Right atrium auricular region (tissue), 2 donors: ENCODE results near the gene DHRS3. TPM values are rescaled to one million over a fixed set of nuclear protein-coding genes. Genes with fewer than 3 reads are reported as not detected.

Experiments
- DNase-seq: peaks from one replicate; pipeline ENCODE4 v3.0.0-alpha.2; 2019; ENCODE audit warnings: low spot score
- H3K27ac ChIP-seq, 2 donors: fragments of 200-600 bp; sonication (generic); 1 replicate in 1 of 2; 2 replicates in 1 of 2; pipeline ENCODE4 v1.5.1; 2016 to 2019
- H3K27me3 ChIP-seq, 2 donors: fragments of 200-600 bp; sonication (generic); one replicate each; pipeline versions ENCODE4 v1.5.1 to v1.6.0; 2017 to 2019
- H3K36me3 ChIP-seq: fragments of 200-600 bp; sonication (generic); one replicate; pipeline ENCODE4 v1.5.1; 2016
- H3K4me1 ChIP-seq, 2 donors: fragments of 200-600 bp; sonication (generic); one replicate each; pipeline versions ENCODE4 v1.5.1 to v1.6.0; 2017 to 2019
- H3K4me3 ChIP-seq, 2 donors: fragments of 200-600 bp; sonication (generic); 1 replicate in 1 of 2; 2 replicates in 1 of 2; pipeline ENCODE4 v1.5.1; 2017 to 2019; ENCODE audit warnings: mild to moderate bottlenecking in 1 of 2, moderate library complexity in 1 of 2
- H3K9me3 ChIP-seq, 2 donors: fragments of 200-600 bp; sonication (generic); one replicate each; pipeline ENCODE4 v1.5.1; 2019
- total RNA-seq, 2 donors: library from RNA; depleted of rRNA; stranded (reverse); fragments of >200 nt; gene quantifications; one replicate each; pipeline ENCODE4 v1.1.0, GENCODE V29; 2016
- TF ChIP-seq, protein P1 (sequence below), 2 donors: fragments of 200-600 bp; sonication (generic); IDR thresholded peaks; one replicate each; pipeline ENCODE4 v1.5.1; 2019; ENCODE audit warnings: antibody characterized with exemption in 2 of 2

Gene DHRS3
- total RNA-seq, 2 donors from 2014 or later, result 50.4 to 78.9 TPM

DNA sequence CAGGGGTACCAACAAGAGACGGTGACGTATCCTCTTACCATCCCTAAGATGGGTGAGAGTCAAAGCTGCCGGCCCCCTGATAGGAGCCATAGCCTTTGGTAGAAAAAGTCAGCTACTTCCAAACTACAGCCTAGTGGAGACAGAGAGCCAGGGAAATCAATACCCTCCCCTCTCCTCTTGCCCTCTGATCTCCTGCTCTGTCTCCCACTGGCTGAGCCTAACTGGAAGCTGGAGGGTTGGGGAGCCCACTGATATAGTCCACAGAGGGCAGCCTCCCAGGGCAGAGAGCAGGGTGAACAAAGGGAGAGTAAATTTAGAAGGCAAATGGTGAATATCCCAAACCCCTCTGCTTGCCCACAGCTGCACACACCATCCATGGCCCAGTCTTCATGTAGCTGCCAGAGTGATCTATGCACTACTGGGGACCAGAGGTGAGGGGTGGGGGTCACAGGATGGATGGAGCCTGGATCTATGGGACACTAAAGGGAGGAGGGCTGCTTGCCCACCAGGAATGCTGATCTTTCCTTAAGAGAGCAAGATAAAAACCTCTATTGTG, 80.0 kb downstream of the DHRS3 start:
- Histone ChIP-seq H3K27ac (no peak overlapping the region), H3K36me3 (no peaks in the 10 kb centered on the region), H3K4me3 (no peak overlapping the region), H3K4me1 (peaks cover 0 to 31% of the 10 kb centered on the region in 2 donors), H3K9me3 (peaks cover 0 to 4% of the 10 kb centered on the region in 2 donors), H3K27me3 (no peaks in the 10 kb centered on the region)
- TF ChIP-seq, protein P1, sequence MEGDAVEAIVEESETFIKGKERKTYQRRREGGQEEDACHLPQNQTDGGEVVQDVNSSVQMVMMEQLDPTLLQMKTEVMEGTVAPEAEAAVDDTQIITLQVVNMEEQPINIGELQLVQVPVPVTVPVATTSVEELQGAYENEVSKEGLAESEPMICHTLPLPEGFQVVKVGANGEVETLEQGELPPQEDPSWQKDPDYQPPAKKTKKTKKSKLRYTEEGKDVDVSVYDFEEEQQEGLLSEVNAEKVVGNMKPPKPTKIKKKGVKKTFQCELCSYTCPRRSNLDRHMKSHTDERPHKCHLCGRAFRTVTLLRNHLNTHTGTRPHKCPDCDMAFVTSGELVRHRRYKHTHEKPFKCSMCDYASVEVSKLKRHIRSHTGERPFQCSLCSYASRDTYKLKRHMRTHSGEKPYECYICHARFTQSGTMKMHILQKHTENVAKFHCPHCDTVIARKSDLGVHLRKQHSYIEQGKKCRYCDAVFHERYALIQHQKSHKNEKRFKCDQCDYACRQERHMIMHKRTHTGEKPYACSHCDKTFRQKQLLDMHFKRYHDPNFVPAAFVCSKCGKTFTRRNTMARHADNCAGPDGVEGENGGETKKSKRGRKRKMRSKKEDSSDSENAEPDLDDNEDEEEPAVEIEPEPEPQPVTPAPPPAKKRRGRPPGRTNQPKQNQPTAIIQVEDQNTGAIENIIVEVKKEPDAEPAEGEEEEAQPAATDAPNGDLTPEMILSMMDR (IDR thresholded peaks at IDR 0.05), result no peak
- DNase-seq, result no peak

DNA sequence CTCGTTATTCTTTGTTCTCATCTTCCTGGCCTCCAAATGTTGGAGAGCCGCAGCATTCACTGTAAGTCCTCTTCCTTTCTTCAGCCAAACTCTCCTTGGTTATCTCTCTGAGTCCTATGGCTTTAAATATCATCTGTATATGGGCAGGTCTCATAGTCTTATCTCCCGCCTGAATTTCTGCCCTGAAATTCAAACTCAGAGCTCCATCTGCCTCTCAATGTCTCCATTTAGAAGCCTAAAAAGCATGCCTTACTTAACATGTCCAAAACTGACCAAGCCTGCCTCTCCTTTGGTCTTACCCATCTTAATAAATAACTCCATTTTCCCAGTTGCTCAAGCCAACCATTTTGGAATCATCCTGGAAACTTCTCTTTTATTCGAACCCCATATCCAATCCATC, 80.7 kb downstream of the DHRS3 start:
- DNase-seq, result no peak
- peaks cover 0 to 26% of the 10 kb centered on the region in 2 donors for H3K4me1 ChIP-seq
- H3K36me3 ChIP-seq, result no peaks in the 10 kb centered on the region
- no peak overlapping the region for H3K4me3 ChIP-seq
- TF ChIP-seq, protein P1 (IDR thresholded peaks at IDR 0.05), result no peak
- H3K27ac ChIP-seq, result no peak overlapping the region
- H3K27me3 ChIP-seq, result no peaks in the 10 kb centered on the region
- H3K9me3 ChIP-seq, result peaks cover 0 to 4% of the 10 kb centered on the region in 2 donors

DNA sequence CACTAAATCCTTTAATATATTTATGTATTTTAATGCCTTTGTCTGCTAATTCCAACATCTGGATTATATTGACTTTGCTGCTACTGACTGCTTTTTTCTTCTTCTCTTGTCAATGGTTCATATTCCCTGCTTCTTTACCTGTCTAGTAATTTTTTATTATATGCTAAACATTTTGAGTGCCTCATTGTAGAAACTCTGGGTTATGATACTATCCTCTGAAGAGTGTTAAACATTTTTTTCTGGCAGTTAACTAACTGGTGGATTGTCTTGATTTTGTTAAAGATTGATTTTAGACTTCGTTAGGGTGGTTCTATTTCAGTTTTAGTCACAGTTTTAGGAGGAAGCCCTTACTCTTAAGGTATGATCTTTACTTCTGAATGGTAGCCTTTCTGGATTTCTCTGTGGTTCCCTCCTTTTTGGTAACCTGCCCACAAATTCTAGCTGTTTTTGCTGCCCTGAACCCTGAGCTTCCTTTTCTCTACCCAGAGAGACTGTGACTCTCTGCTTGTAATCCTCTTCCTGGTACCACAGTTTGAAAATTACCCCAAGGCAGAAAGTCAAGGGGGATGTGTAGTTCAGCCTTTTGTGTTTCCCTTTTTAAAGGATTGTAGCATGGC, 81.9 kb downstream of the DHRS3 start:
- TF ChIP-seq, protein P1 (IDR thresholded peaks at IDR 0.05), result no peak
- Histone ChIP-seq H3K27me3 (no peaks in the 10 kb centered on the region), H3K4me1 (peaks cover 0 to 14% of the 10 kb centered on the region in 2 donors), H3K9me3 (peaks cover 0 to 4% of the 10 kb centered on the region in 2 donors), H3K27ac (no peak overlapping the region), H3K36me3 (no peaks in the 10 kb centered on the region), H3K4me3 (no peak overlapping the region)
- no peak for DNase-seq

DNA sequence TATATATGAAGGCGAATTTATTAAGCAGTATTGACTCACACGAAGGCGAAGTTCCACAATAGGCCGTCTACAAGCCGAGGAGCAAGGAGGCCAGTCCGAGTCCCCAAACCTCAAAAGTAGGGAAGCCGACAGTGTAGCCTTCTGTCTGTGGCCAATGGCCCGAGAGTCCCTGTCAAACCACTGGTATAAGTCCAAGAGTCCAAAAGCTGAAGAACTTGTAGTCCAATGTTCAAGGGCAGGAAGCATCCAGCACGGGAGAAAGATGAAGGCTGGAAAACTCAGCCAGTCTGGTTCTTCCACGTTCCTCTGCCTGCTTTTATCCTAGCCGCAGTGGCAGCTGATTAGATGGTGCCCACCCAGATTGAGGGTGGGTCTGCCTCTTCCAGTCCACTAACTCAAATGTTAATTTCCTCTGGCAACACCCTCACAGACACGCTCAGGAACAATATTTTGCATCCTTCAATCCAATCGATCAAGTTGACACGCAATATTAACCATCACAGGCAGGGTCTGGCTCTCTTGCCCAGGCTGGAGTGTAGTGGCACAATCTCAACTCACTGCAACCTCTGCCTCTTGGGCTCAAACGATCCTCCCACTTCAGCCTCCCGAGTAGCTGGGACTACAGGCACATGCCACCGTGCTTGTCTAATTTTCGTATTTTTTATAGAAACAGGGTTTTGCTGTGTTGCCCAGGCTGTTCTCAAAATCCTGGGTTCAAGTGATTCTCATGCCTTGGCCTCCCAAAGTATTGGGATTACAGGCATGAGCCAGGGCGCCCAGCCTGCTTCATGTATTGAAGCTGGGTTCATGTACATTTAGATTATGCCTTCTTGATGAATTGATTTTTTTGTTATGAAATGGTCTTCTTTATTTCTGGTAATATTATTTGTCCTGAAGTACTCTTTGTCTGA, 85.3 kb downstream of the DHRS3 start:
- Histone ChIP-seq H3K36me3 (no peaks in the 10 kb centered on the region), H3K9me3 (peaks cover 0 to 4% of the 10 kb centered on the region in 2 donors), H3K27me3 (no peaks in the 10 kb centered on the region), H3K4me1 (peaks cover 0 to 6% of the 10 kb centered on the region in 2 donors), H3K4me3 (no peak overlapping the region), H3K27ac (no peak overlapping the region)
- no peak for DNase-seq
- TF ChIP-seq, protein P1 (IDR thresholded peaks at IDR 0.05), result no peak

DNA sequence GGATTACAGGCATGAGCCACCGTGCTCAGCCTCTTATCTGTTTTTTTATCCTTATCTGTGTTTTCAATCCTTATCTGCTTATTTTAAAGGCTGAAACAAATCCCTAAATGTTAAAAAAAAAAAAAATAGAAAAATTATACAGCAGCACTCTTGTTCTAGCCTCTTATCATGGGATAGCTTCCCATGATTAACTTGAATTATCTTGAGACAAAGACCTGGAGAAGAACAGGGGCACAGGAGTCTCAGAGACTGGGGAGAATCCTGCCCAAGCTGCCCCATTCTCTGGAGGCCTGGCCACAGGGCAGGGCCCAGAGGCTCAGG, 86.9 kb downstream of the DHRS3 start:
- no peaks in the 10 kb centered on the region for H3K36me3 ChIP-seq
- H3K4me1 ChIP-seq, result peaks cover 0 to 6% of the 10 kb centered on the region in 2 donors
- H3K27me3 ChIP-seq, result no peaks in the 10 kb centered on the region
- DNase-seq, result no peak
- H3K9me3 ChIP-seq, result peaks cover 0 to 1% of the 10 kb centered on the region in 2 donors
- no peak overlapping the region for H3K4me3 ChIP-seq
- TF ChIP-seq, protein P1 (IDR thresholded peaks at IDR 0.05), result no peak
- no peak overlapping the region for H3K27ac ChIP-seq
